ENCODE measurements around the gene CYB561D2.

DNA sequence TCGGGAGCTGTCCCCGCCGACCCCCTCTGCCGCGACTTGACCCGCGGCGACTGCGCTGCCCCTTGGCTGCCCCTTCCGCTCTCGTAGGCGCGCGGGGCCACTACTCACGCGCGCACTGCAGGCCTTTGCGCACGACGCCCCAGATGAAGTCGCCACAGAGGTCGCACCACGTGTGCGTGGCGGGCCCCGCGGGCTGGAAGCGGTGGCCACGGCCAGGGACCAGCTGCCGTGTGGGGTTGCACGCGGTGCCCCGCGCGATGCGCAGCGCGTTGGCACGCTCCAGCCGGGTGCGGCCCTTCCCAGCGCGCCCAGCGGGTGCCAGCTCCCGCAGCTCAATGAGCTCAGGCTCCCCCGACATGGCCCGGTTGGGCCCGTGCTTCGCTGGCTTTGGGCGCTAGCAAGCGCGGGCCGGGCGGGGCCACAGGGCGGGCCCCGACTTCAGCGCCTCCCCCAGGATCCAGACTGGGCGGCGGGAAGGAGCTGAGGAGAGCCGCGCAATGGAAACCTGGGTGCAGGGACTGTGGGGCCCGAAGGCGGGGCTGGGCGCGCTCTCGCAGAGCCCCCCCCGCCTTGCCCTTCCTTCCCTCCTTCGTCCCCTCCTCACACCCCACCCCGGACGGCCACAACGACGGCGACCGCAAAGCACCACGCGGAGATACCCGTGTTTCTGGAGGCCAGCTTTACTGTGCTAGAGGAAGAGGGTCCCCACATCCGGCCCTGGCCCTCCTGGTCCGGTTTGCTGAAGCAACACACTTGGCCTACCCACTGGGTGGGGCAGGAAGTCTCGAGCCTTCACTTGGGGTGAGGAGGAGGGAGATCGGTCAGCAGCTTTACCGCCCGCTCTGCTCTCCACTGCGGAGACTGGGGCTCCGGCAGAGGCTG is 10.0 kb upstream of the CYB561D2 start, which contains the start of gene RASSF1:
- TF ChIP-seq, protein P1, sequence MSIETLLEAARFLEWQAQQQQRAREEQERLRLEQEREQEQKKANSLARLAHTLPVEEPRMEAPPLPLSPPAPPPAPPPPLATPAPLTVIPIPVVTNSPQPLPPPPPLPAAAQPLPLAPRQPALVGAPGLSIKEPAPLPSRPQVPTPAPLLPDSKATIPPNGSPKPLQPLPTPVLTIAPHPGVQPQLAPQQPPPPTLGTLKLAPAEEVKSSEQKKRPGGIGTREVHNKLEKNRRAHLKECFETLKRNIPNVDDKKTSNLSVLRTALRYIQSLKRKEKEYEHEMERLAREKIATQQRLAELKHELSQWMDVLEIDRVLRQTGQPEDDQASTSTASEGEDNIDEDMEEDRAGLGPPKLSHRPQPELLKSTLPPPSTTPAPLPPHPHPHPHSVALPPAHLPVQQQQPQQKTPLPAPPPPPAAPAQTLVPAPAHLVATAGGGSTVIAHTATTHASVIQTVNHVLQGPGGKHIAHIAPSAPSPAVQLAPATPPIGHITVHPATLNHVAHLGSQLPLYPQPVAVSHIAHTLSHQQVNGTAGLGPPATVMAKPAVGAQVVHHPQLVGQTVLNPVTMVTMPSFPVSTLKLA (conservative IDR thresholded peaks at IDR 0.05) = peak; percentile 47 to 68; a peak in 2 of 4 replicates
- no peak for TF ChIP-seq JUN (IDR thresholded peaks at IDR 0.05; ENCODE audit: borderline replicate concordance, low read depth, low read length)
- no peak for TF ChIP-seq JUN (CRISPR knock-in tag; IDR thresholded peaks at IDR 0.05; ENCODE audit: borderline replicate concordance)
- no peak for TF ChIP-seq SRF (CRISPR knock-in tag; IDR thresholded peaks at IDR 0.05)
- TF ChIP-seq, protein P2, sequence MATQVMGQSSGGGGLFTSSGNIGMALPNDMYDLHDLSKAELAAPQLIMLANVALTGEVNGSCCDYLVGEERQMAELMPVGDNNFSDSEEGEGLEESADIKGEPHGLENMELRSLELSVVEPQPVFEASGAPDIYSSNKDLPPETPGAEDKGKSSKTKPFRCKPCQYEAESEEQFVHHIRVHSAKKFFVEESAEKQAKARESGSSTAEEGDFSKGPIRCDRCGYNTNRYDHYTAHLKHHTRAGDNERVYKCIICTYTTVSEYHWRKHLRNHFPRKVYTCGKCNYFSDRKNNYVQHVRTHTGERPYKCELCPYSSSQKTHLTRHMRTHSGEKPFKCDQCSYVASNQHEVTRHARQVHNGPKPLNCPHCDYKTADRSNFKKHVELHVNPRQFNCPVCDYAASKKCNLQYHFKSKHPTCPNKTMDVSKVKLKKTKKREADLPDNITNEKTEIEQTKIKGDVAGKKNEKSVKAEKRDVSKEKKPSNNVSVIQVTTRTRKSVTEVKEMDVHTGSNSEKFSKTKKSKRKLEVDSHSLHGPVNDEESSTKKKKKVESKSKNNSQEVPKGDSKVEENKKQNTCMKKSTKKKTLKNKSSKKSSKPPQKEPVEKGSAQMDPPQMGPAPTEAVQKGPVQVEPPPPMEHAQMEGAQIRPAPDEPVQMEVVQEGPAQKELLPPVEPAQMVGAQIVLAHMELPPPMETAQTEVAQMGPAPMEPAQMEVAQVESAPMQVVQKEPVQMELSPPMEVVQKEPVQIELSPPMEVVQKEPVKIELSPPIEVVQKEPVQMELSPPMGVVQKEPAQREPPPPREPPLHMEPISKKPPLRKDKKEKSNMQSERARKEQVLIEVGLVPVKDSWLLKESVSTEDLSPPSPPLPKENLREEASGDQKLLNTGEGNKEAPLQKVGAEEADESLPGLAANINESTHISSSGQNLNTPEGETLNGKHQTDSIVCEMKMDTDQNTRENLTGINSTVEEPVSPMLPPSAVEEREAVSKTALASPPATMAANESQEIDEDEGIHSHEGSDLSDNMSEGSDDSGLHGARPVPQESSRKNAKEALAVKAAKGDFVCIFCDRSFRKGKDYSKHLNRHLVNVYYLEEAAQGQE (IDR thresholded peaks at IDR 0.05; ENCODE audit: borderline replicate concordance) = no peak
- TF ChIP-seq, protein P2 (CRISPR knock-in tag; IDR thresholded peaks at IDR 0.05; ENCODE audit: low read depth) = peak; percentile 51; the same call in 1 of the 2 replicates
- no peak for TF ChIP-seq TARDBP (IDR thresholded peaks at IDR 0.05)
